Mucosa of rectum (tissue), 2 donors: ENCODE data around the gene PLCB2.

Experiments
- H3K27ac ChIP-seq, 2 donors: one replicate each; pipeline ENCODE4 v1.7.0; 2013; ENCODE audit warnings: inconsistent platforms in 2 of 2, low read depth in 2 of 2, low read length in 2 of 2
- H3K27me3 ChIP-seq, 2 donors: one replicate each; pipeline ENCODE4 v1.7.0; 2013; ENCODE audit warnings: low read length in 2 of 2; ENCODE audit not compliant: control insufficient read depth in 2 of 2, insufficient read depth in 2 of 2
- H3K36me3 ChIP-seq, 2 donors: one replicate each; pipeline ENCODE4 v1.7.0; 2013; ENCODE audit warnings: low read length in 2 of 2; ENCODE audit not compliant: control insufficient read depth in 2 of 2, insufficient read depth in 2 of 2
- H3K4me1 ChIP-seq, 2 donors: one replicate each; pipeline ENCODE4 v1.7.0; 2013; ENCODE audit warnings: low read length in 2 of 2, mild to moderate bottlenecking in 1 of 2; ENCODE audit not compliant: control insufficient read depth in 2 of 2, insufficient read depth in 2 of 2
- H3K4me3 ChIP-seq, 2 donors: one replicate each; pipeline ENCODE4 v1.7.0; 2013; ENCODE audit warnings: low read length in 2 of 2
- H3K9ac ChIP-seq, 2 donors: one replicate each; pipeline ENCODE4 v1.7.0; 2013; ENCODE audit warnings: low read length in 2 of 2, low read depth in 1 of 2, mild to moderate bottlenecking in 1 of 2
- H3K9me3 ChIP-seq, 2 donors: one replicate each; pipeline ENCODE4 v1.7.0; 2013; ENCODE audit warnings: low read length in 2 of 2; ENCODE audit not compliant: control insufficient read depth in 2 of 2
- donor health status: healthy.
- donor health status: Normal muscosa, but diverticular disease.

The PLCB2 gene

DNA sequence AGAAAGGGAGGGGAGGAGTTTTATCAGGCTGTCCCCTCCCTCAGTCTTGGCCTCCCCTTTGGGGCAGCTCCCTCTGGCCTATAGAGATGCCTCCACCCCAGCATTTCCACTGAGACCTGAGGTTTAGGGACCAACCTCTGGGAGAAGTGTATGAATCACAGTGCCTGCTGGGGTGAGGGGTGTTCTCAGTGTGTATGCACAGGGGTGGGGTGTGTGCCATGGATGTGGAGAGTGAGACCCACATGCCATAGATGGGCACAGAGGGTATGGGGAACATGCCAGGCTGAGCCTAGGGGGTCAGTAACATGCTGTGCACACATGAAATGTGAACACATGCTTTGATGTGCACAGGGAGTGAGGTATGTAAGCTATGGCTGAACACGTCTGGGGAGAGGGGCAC lies 12.4 kb downstream of the PLCB2 start:
- Histone ChIP-seq H3K4me3 (no peak overlapping the region), H3K27me3 (peaks cover 0 to 2% of the 10 kb centered on the region in 2 donors), H3K4me1 (peaks cover 1 to 7% of the 10 kb centered on the region in 2 donors), H3K27ac (no peak overlapping the region), H3K36me3 (peaks cover 0 to 17% of the 10 kb centered on the region in 2 donors), H3K9me3 (no peaks in the 10 kb centered on the region), H3K9ac (no peak overlapping the region)

DNA sequence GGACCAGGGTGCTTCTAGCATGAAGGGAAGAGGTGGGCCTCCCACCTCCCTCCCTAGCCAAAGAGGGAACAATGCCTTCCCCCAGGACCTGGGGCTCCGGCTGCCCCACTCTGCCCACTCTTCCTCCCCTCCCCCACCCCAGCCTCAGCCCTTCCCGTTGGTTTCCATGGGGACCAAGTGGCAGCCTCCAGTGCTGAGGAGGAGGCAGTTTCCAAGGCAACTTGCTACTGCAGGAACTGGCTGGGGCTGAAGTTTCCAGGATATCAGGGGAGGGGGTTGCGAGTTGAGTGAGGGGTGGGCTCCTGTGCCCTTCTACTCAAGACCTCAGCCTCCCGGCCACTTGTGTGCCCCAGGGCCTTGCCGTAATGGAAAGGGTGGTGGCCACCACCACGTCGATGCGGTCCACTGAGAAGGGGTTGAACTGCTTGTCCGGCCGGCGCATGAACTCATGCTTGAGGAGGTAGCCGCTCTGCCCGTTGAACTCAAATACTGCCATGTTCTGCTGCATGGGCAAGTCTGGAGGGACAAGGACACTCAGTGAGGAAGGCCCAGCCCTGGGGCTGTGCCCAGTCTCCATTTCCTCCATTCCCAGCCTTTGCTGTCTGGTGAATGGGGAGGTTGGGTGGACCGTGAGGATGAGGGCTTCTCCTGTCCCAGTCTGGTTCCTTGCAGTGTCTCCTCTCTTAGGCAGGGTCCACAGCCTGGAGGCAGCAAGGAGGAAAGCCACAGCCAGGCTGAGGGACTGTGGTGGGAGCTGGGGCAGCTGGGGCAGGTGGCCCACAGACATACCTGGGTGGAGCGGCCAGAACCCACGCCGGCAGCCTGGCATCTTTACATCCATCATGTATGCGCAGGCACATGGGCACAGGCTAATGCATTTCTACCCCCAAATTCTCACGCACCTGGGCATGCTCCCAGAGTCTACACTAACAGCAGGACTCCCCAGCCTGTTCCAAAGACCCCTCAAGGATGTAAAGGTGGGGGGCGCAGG lies 13.5 kb downstream of the PLCB2 start:
- H3K27me3 ChIP-seq, result peaks cover 0 to 2% of the 10 kb centered on the region in 2 donors
- H3K36me3 ChIP-seq, result peaks cover 0 to 17% of the 10 kb centered on the region in 2 donors
- H3K9me3 ChIP-seq, result no peaks in the 10 kb centered on the region
- H3K4me1 ChIP-seq, result peaks cover 11 to 17% of the 10 kb centered on the region in 2 donors
- H3K27ac ChIP-seq, result no peak overlapping the region
- H3K9ac ChIP-seq, result no peak overlapping the region
- no peak overlapping the region for H3K4me3 ChIP-seq

DNA sequence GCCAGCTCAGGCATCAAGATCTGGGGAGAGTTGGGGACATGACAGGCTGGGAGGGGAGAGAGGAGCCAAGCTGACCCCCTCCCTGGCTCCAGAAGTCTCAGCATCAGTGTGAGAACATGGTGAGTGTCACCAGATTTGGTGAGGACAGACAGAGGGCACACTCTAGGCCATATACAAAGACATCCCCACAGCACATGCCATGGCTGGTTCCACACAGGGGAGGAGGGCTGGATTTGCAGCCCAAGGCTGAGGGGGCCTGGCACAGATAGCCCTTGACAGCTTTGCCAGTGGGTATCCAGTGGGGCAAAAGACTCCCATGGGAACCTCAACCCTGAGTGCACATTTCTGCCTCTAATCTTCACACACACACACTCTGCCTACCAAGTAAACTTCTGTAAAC lies 14.7 kb downstream of the PLCB2 start:
- Histone ChIP-seq H3K4me1 (peaks cover 15 to 28% of the 10 kb centered on the region in 2 donors), H3K27me3 (peaks cover 0 to 2% of the 10 kb centered on the region in 2 donors), H3K9ac (no peak overlapping the region), H3K4me3 (no peak overlapping the region), H3K27ac (no peak overlapping the region), H3K36me3 (peaks cover 0 to 11% of the 10 kb centered on the region in 2 donors), H3K9me3 (no peaks in the 10 kb centered on the region)

DNA sequence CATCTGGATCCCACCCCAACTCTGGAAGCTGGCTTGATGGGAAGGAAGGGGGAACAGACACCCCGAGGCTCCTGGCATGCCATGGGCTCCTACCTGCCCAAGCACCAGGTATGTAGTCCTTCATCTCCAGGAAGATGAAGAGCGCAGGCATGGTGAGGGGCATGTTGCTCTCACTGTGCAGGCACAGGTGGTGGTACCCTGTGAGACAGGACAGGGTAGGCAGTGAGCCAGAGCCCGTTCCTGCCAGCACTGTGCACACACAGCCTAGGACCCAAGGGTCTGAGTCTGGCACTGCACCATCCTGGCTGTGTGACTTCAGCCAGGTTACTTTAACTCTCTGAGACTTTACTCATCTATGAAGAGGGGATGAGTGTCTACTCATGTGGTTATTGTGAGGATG lies 15.5 kb downstream of the PLCB2 start:
- no peak overlapping the region for H3K9ac ChIP-seq
- no peaks in the 10 kb centered on the region for H3K9me3 ChIP-seq
- peaks cover 17 to 33% of the 10 kb centered on the region in 2 donors for H3K4me1 ChIP-seq
- H3K27ac ChIP-seq, result no peak overlapping the region
- peaks cover 0 to 2% of the 10 kb centered on the region in 2 donors for H3K27me3 ChIP-seq
- H3K4me3 ChIP-seq, result no peak overlapping the region
- H3K36me3 ChIP-seq, result peaks cover 0 to 9% of the 10 kb centered on the region in 2 donors

DNA sequence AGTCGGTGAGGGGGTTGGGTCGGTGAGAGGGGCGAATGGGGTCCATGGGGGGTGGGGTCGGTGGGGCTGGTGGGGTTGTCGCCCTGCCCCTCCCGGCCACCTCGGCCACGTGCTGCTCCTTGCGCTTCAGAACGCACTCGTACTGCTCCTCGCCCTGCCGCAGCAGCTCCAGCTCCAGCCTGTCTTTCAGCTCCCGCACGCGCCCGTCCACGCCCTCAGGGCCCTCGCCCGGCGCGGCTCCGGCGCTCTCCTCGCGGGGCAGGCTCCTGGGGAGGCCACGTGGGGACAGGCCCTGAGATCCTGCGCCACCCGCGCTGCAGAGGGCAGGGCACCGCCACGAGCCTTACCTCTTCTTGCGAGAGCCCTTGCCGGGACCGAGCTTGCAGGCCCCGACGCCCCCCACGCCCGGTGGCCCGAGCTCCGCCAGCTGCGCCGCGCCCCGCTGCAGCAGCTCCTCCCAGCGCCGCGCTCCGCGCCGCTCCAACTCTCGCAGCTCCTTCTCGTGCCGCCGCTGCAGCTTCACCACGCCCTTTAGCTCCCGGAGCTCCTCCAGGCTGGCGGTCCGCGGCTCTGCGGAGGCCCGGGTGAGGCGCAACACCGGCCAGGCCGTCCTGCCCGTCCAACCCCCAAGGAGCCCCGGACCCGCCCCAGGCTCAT lies 16.7 kb downstream of the PLCB2 start:
- Histone ChIP-seq H3K9ac (peak overlapping the region in 1 of 2 donors; percentile 34), H3K27ac (no peak overlapping the region), H3K4me3 (peak overlapping the region in 1 of 2 donors; percentile 39), H3K27me3 (no peaks in the 10 kb centered on the region), H3K9me3 (no peaks in the 10 kb centered on the region), H3K4me1 (peaks cover 17 to 33% of the 10 kb centered on the region in 2 donors), H3K36me3 (peaks cover 0 to 9% of the 10 kb centered on the region in 2 donors)

DNA sequence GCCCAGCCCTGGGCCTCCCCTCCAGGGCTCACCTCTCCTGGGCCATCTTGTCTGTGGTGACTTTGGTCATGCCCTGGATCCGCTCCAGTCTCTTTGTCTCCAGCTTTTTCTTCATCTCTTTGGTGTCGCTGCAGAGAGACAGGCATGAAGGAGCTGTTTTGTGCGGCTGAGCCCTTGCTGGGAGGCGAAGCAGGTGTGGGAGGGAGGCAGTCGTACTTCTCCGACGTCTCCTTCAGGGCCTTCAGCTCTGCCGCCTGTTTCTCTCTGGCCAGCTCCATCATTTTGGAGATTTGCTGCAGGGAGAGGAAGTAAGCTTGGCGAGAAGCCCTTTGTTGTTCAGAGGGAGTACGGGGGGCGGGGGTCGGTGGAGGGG lies 17.2 kb downstream of the PLCB2 start:
- Histone ChIP-seq H3K9ac (peak overlapping the region in 1 of 2 donors; percentile 28), H3K36me3 (peaks cover 0 to 9% of the 10 kb centered on the region in 2 donors), H3K27me3 (no peaks in the 10 kb centered on the region), H3K4me1 (peaks cover 17 to 33% of the 10 kb centered on the region in 2 donors), H3K9me3 (no peaks in the 10 kb centered on the region), H3K27ac (no peak overlapping the region), H3K4me3 (no peak overlapping the region)

DNA sequence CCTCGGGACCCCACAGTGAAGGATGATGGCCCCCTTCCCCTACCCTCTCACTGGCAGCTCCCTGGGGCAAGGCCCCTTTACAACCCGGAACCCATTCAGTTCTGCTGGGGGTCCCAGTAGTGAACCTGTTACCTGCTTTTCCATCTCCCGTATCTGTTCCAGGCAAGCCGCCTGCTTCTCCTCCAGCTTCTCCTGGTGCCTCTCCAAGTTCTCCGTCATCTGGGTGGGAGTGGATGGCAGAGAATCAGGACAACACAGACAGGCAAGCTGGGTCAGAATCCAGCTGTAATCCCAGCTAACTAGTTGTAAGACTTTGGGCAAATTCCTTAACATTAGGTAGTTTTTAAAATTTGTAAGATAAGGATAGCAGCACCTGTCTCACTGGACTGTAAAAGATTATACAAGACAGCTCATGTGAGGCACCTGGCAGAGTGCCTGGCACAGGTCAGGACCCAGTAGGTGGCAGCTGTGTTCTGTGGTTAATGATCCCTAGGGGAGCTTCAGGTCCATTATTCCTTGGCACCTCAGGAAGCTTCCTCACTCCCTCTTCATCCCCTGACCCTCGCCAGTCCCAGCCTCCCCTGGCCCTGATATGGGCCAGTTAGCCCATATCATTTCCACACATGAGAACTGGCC lies 18.5 kb downstream of the PLCB2 start:
- peaks cover 0 to 7% of the 10 kb centered on the region in 2 donors for H3K36me3 ChIP-seq
- H3K9ac ChIP-seq, result no peak overlapping the region
- H3K9me3 ChIP-seq, result no peaks in the 10 kb centered on the region
- H3K27ac ChIP-seq, result peak overlapping the region; percentile 48 to 56
- no peak overlapping the region for H3K4me3 ChIP-seq
- H3K27me3 ChIP-seq, result no peaks in the 10 kb centered on the region
- H3K4me1 ChIP-seq, result peaks cover 17 to 33% of the 10 kb centered on the region in 2 donors

DNA sequence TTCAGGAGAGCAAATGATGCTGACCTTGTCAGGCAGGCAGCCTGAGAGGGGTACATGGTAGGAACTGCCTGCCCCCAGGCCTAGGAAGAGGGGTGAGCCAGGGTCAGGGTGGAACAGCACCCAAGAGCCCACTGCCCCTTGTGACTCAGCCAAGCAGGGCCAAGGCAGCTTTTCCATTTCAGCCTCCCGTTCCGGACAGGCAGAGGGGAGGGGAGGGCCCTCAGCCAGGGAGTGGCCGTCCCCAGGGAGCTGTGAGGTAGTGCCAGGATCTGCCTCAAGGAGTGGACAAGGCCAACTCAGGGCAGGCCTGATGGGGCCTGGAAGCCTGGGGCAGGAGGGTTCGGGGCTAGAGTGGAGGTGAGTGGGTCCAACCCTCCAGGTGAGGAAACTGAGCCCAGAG lies 19.8 kb downstream of the PLCB2 start:
- Histone ChIP-seq H3K9me3 (no peaks in the 10 kb centered on the region), H3K4me3 (no peak overlapping the region), H3K9ac (no peak overlapping the region), H3K27me3 (peaks cover 9 to 10% of the 10 kb centered on the region in 2 donors), H3K4me1 (peaks cover 20 to 34% of the 10 kb centered on the region in 2 donors), H3K27ac (no peak overlapping the region), H3K36me3 (peaks cover 0 to 5% of the 10 kb centered on the region in 2 donors)

DNA sequence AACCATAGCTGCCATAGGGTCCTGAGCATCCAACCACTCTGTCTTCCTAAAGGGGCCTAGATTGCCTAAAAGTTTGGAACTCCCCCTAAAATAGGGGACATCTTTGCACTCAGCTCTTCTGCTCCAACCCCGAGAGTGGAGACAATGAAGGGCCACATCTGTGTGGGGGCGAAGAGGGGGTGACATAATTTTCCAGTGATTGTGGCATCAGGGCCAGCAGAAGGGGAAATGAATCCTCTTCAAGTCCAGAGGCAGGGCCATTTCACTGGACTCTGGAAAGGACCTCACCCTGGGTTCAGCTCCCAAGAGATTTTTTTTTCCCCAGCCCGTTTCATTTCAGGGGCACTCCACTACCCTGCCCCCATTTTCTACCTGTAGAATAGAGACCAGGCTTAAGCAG lies 20.2 kb downstream of the PLCB2 start:
- H3K36me3 ChIP-seq, result peaks cover 0 to 3% of the 10 kb centered on the region in 2 donors
- no peak overlapping the region for H3K4me3 ChIP-seq
- no peaks in the 10 kb centered on the region for H3K9me3 ChIP-seq
- H3K4me1 ChIP-seq, result peaks cover 25 to 37% of the 10 kb centered on the region in 2 donors
- peaks cover 10 to 13% of the 10 kb centered on the region in 2 donors for H3K27me3 ChIP-seq
- no peak overlapping the region for H3K27ac ChIP-seq
- H3K9ac ChIP-seq, result no peak overlapping the region
